ENCODE measurements around the gene ZFPM1.

ZFPM1 gene

DNA sequence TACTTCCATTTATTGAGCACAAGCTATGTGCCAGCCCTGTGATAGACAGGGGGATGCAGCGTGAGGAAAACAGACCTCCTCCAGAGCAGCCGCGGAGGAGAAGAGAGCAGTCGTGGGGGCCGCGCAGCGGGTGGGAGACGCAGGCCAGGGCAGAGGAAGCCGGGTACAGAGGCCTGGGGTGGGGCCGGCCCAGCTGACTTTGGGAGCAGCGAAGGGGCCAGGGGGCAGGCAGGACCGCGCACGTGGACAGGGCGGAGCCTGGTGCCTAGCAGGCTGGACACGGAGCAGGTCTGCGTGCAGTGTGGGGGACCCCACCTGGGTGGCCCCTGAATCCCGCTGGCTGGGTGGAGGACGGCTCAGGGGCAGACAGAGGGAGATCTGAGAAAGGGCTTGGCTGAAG lies 46.2 kb downstream of the ZFPM1 start:
- no peak for TF ChIP-seq ZNF8 (CRISPR knock-in tag; IDR thresholded peaks at IDR 0.05)
- TF ChIP-seq ZNF70 (CRISPR knock-in tag; IDR thresholded peaks at IDR 0.05), result no peak
- TF ChIP-seq SNAI2 (CRISPR knock-in tag; IDR thresholded peaks at IDR 0.05), result no peak
- ATAC-seq, result no peak

DNA sequence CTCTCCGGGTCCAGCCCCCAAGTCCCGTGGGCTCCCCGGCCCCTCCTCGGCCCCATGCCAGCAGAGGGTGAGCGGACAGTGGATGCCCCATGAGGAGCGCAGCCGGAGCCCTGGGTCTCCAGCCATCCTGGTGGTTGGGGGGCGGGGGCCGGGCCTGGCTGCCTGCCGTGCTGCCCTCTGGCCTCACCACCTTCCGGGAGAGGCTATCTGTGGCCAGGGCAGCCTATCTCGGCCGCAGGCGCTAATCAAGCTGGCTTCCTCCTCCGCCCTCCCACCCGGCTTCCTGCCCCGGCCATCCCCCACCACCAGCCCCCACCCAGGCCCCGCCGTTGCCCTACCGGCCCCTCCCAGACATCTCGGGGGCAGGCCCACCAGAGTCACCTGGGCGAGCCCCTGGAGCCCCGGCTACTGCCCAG lies 46.8 kb downstream of the ZFPM1 start:
- ATAC-seq, result no peak
- TF ChIP-seq ESRRG (CRISPR knock-in tag; IDR thresholded peaks at IDR 0.05), result no peak
- TF ChIP-seq, protein P1, sequence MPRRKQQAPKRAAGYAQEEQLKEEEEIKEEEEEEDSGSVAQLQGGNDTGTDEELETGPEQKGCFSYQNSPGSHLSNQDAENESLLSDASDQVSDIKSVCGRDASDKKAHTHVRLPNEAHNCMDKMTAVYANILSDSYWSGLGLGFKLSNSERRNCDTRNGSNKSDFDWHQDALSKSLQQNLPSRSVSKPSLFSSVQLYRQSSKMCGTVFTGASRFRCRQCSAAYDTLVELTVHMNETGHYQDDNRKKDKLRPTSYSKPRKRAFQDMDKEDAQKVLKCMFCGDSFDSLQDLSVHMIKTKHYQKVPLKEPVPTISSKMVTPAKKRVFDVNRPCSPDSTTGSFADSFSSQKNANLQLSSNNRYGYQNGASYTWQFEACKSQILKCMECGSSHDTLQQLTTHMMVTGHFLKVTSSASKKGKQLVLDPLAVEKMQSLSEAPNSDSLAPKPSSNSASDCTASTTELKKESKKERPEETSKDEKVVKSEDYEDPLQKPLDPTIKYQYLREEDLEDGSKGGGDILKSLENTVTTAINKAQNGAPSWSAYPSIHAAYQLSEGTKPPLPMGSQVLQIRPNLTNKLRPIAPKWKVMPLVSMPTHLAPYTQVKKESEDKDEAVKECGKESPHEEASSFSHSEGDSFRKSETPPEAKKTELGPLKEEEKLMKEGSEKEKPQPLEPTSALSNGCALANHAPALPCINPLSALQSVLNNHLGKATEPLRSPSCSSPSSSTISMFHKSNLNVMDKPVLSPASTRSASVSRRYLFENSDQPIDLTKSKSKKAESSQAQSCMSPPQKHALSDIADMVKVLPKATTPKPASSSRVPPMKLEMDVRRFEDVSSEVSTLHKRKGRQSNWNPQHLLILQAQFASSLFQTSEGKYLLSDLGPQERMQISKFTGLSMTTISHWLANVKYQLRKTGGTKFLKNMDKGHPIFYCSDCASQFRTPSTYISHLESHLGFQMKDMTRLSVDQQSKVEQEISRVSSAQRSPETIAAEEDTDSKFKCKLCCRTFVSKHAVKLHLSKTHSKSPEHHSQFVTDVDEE (CRISPR knock-in tag; IDR thresholded peaks at IDR 0.05), result no peak
- TF ChIP-seq, protein P2, sequence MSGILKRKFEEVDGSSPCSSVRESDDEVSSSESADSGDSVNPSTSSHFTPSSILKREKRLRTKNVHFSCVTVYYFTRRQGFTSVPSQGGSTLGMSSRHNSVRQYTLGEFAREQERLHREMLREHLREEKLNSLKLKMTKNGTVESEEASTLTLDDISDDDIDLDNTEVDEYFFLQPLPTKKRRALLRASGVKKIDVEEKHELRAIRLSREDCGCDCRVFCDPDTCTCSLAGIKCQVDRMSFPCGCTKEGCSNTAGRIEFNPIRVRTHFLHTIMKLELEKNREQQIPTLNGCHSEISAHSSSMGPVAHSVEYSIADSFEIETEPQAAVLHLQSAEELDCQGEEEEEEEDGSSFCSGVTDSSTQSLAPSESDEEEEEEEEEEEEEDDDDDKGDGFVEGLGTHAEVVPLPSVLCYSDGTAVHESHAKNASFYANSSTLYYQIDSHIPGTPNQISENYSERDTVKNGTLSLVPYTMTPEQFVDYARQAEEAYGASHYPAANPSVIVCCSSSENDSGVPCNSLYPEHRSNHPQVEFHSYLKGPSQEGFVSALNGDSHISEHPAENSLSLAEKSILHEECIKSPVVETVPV (CRISPR knock-in tag; IDR thresholded peaks at IDR 0.05), result no peak
- no peak for TF ChIP-seq TOX (CRISPR knock-in tag; IDR thresholded peaks at IDR 0.05; ENCODE audit: borderline replicate concordance)
- no peak for TF ChIP-seq RARB (CRISPR knock-in tag; IDR thresholded peaks at IDR 0.05)
- no peak for TF ChIP-seq GLIS3 (CRISPR knock-in tag; IDR thresholded peaks at IDR 0.05)
- no peak for TF ChIP-seq ZFP30 (CRISPR knock-in tag; IDR thresholded peaks at IDR 0.05)
- no peak for TF ChIP-seq ZNF70 (CRISPR knock-in tag; IDR thresholded peaks at IDR 0.05)
- TF ChIP-seq, protein P3, sequence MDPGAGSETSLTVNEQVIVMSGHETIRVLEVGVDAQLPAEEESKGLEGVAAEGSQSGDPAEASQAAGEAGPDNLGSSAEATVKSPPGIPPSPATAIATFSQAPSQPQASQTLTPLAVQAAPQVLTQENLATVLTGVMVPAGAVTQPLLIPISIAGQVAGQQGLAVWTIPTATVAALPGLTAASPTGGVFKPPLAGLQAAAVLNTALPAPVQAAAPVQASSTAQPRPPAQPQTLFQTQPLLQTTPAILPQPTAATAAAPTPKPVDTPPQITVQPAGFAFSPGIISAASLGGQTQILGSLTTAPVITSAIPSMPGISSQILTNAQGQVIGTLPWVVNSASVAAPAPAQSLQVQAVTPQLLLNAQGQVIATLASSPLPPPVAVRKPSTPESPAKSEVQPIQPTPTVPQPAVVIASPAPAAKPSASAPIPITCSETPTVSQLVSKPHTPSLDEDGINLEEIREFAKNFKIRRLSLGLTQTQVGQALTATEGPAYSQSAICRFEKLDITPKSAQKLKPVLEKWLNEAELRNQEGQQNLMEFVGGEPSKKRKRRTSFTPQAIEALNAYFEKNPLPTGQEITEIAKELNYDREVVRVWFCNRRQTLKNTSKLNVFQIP (CRISPR knock-in tag; IDR thresholded peaks at IDR 0.05; ENCODE audit: borderline replicate concordance, low read depth), result no peak

DNA sequence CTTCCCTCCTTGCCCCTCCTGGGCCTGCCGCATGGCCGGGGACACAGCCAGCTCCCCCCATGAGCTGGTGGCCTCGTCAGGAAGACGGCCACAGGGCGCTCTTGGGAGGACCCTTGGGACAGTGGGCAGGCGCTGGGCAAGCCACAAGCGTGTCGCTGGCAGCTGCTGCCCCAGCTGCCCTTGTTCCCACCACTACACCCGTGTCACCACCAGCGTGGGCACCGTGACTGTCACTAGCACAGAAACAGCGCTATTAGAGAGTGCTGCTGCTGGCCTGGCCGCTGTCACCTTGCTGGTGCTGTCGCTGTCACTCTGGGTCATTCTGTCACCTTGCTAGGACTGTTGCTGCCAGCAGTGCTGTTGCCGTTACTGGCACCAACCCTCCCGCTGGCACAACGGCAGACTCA lies 47.2 kb downstream of the ZFPM1 start:
- ATAC-seq, result no peak
- TF ChIP-seq, protein P4, sequence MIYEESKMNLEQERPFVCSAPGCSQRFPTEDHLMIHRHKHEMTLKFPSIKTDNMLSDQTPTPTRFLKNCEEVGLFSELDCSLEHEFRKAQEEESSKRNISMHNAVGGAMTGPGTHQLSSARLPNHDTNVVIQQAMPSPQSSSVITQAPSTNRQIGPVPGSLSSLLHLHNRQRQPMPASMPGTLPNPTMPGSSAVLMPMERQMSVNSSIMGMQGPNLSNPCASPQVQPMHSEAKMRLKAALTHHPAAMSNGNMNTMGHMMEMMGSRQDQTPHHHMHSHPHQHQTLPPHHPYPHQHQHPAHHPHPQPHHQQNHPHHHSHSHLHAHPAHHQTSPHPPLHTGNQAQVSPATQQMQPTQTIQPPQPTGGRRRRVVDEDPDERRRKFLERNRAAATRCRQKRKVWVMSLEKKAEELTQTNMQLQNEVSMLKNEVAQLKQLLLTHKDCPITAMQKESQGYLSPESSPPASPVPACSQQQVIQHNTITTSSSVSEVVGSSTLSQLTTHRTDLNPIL (CRISPR knock-in tag; IDR thresholded peaks at IDR 0.05; ENCODE audit: low read depth), result no peak
- TF ChIP-seq TOX (CRISPR knock-in tag; IDR thresholded peaks at IDR 0.05; ENCODE audit: borderline replicate concordance) (no peak), BACH2 (CRISPR knock-in tag; IDR thresholded peaks at IDR 0.05; ENCODE audit: borderline replicate concordance) (no peak), ZFP3 (CRISPR knock-in tag; IDR thresholded peaks at IDR 0.05) (no peak), ISL1 (CRISPR knock-in tag; IDR thresholded peaks at IDR 0.05) (no peak), ZNF565 (CRISPR knock-in tag; conservative IDR thresholded peaks at IDR 0.05; ENCODE audit: low read depth) (no peak), OSR1 (CRISPR knock-in tag; IDR thresholded peaks at IDR 0.05) (no peak), ZNF8 (CRISPR knock-in tag; IDR thresholded peaks at IDR 0.05) (no peak), ZC3H10 (CRISPR knock-in tag; IDR thresholded peaks at IDR 0.05) (no peak), ZFP30 (CRISPR knock-in tag; IDR thresholded peaks at IDR 0.05) (no peak), PPARA (CRISPR knock-in tag; IDR thresholded peaks at IDR 0.05; ENCODE audit: borderline replicate concordance) (no peak), ARNTL (CRISPR knock-in tag; IDR thresholded peaks at IDR 0.05; ENCODE audit: borderline replicate concordance, low read depth) (no peak), ESRRG (CRISPR knock-in tag; IDR thresholded peaks at IDR 0.05) (no peak), TCF4 (CRISPR knock-in tag; IDR thresholded peaks at IDR 0.05; ENCODE audit: borderline replicate concordance) (no peak), SNAI2 (CRISPR knock-in tag; IDR thresholded peaks at IDR 0.05) (no peak)
- TF ChIP-seq, protein P1 (CRISPR knock-in tag; IDR thresholded peaks at IDR 0.05), result no peak
- TF ChIP-seq, protein P3 (CRISPR knock-in tag; IDR thresholded peaks at IDR 0.05; ENCODE audit: borderline replicate concordance, low read depth), result no peak
- TF ChIP-seq, protein P5, sequence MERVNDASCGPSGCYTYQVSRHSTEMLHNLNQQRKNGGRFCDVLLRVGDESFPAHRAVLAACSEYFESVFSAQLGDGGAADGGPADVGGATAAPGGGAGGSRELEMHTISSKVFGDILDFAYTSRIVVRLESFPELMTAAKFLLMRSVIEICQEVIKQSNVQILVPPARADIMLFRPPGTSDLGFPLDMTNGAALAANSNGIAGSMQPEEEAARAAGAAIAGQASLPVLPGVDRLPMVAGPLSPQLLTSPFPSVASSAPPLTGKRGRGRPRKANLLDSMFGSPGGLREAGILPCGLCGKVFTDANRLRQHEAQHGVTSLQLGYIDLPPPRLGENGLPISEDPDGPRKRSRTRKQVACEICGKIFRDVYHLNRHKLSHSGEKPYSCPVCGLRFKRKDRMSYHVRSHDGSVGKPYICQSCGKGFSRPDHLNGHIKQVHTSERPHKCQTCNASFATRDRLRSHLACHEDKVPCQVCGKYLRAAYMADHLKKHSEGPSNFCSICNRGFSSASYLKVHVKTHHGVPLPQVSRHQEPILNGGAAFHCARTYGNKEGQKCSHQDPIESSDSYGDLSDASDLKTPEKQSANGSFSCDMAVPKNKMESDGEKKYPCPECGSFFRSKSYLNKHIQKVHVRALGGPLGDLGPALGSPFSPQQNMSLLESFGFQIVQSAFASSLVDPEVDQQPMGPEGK (CRISPR knock-in tag; IDR thresholded peaks at IDR 0.05; ENCODE audit: borderline replicate concordance), result no peak
